HCT116 (cell line): Measurements from ENCODE around the gene TENM3. TPM values are rescaled to one million over a fixed set of nuclear protein-coding genes. Genes with fewer than 3 reads are reported as not detected.
A peak's percentile ranks its signal among the peaks of the same experiment; 100 is the strongest.

ENCODE experiments used
- ATAC-seq: fragments of 200-7000 bp; cut with Tn5 transposase; 2 replicates; pipeline ENCODE4 v1.9.1; 2020; ENCODE audit warnings: mild to moderate bottlenecking, moderate library complexity
- BruUV-seq: library from RNA; stranded (reverse); fragments of 400-500 nt; replicated peaks from 2 replicates; lab custom pipeline; 2021; lab: Mats Ljungman, UMichigan
- CTCF ChIA-PET: fragments of 300-600 bp; sonication (Branson Sonifier 250); formaldehyde crosslinking; loops from one replicate; lab custom pipeline; 2021; ENCODE audit warnings: antibody characterized with exemption; lab: Charles Lee
- POLR2A ChIA-PET: fragments of 300-600, 350-600 bp; sonication (Branson Sonifier 250); formaldehyde crosslinking; loops from one replicate; lab custom pipeline; 2021; ENCODE audit warnings: antibody characterized with exemption; lab: Charles Lee
- RAD21 ChIA-PET, 2 experiments: fragments of 300-600 bp; sonication (Branson Sonifier 250); formaldehyde crosslinking; loops; one replicate each; lab custom pipeline; 2023; ENCODE audit warnings: low total read pairs in 2 of 2; ENCODE audit not compliant: uncharacterized antibody in 2 of 2, unreplicated experiment in 2 of 2, low non-redundant PET in 1 of 2; lab: Charles Lee
- DNase-seq: peaks from one replicate; pipeline ENCODE4 v3.0.0-alpha.2; 2010; ENCODE audit warnings: low read depth, low spot score
- H2AFZ ChIP-seq: fragments of 200-600 bp; shearing (Covaris generic), sonication (generic); 2 replicates; pipeline ENCODE4 v1.6.1; 2017; ENCODE audit warnings: low read depth, mixed run types, mixed read lengths, antibody characterized with exemption, low read length; ENCODE audit not compliant: poor library complexity, severe bottlenecking
- H3K27ac ChIP-seq: 2 replicates; pipeline ENCODE4 v1.5.1; 2012; ENCODE audit warnings: low read depth, low read length
- H3K27me3 ChIP-seq: fragments of 200-600 bp; sonication (generic); 2 replicates; pipeline ENCODE4 v1.6.1; 2016; ENCODE audit warnings: mixed run types, low read length, mixed read lengths; ENCODE audit not compliant: insufficient read depth
- H3K36me3 ChIP-seq, 2 experiments: fragments of 200-500 bp in 1 of 2; fragments of 200-600 bp in 1 of 2; sonication (Bioruptor generic) in 1 of 2; sonication (generic) in 1 of 2; 2 replicates each; pipeline versions ENCODE4 v1.5.1 to v1.6.1; 2014 to 2016; ENCODE audit warnings: low read length in 2 of 2, inconsistent platforms in 1 of 2, mixed read lengths in 1 of 2, mixed run types in 1 of 2; ENCODE audit not compliant: insufficient read depth in 2 of 2, control insufficient read depth in 1 of 2
- H3K4me1 ChIP-seq, 2 experiments: fragments of 200-600 bp in 1 of 2; sonication (generic) in 1 of 2; 2 replicates each; pipeline versions ENCODE4 v1.5.1 to v1.6.1; 2012 to 2017; ENCODE audit warnings: low read length in 2 of 2, inconsistent platforms in 1 of 2, mild to moderate bottlenecking in 1 of 2, mixed read lengths in 1 of 2, mixed run types in 1 of 2, moderate library complexity in 1 of 2; ENCODE audit not compliant: insufficient read depth in 2 of 2, control insufficient read depth in 1 of 2
- H3K4me2 ChIP-seq: fragments of 200-600 bp; sonication (generic); 2 replicates; pipeline ENCODE4 v1.6.1; 2017; ENCODE audit warnings: mixed run types, low read length, mixed read lengths
- H3K4me3 ChIP-seq, 2 experiments: fragments of 200-600 bp in 1 of 2; sonication (generic) in 1 of 2; replicated peaks in 1 of 2; 2 replicates each; pipeline ENCODE4 v1.5.1; 2011 to 2016; ENCODE audit warnings: low read length in 2 of 2, control low read depth in 1 of 2, low read depth in 1 of 2, mild to moderate bottlenecking in 1 of 2, mixed read lengths in 1 of 2, mixed run types in 1 of 2
- H3K79me2 ChIP-seq: fragments of 200-600 bp; sonication (generic); 2 replicates; pipeline ENCODE4 v1.6.1; 2017; ENCODE audit warnings: mild to moderate bottlenecking, mixed run types, low read length, moderate library complexity, mixed read lengths; ENCODE audit not compliant: insufficient read depth
- H3K9ac ChIP-seq: fragments of 200-600 bp; sonication (generic); 2 replicates; pipeline ENCODE4 v1.6.1; 2016; ENCODE audit warnings: low read length, mixed read lengths
- H3K9me2 ChIP-seq: fragments of 200-600 bp; sonication (generic), shearing (Covaris generic); 2 replicates; pipeline ENCODE4 v1.6.1; 2017; ENCODE audit warnings: mixed run types, mild to moderate bottlenecking, moderate library complexity; ENCODE audit not compliant: insufficient read depth
- H3K9me3 ChIP-seq, 2 experiments: fragments of 200-500 bp in 1 of 2; fragments of 200-600 bp in 1 of 2; sonication (Bioruptor generic) in 1 of 2; sonication (generic) in 1 of 2; 2 replicates each; pipeline ENCODE4 v1.6.1; 2014 to 2017; ENCODE audit warnings: low read length in 2 of 2, mixed read lengths in 2 of 2, inconsistent platforms in 1 of 2, low read depth in 1 of 2, mild to moderate bottlenecking in 1 of 2, mixed run types in 1 of 2, moderate library complexity in 1 of 2; ENCODE audit not compliant: control insufficient read depth in 1 of 2, insufficient read depth in 1 of 2
- H4K20me1 ChIP-seq: fragments of 200-600 bp; sonication (generic), shearing (Covaris generic); 2 replicates; pipeline ENCODE4 v1.6.1; 2017; ENCODE audit warnings: mixed run types, mild to moderate bottlenecking, moderate library complexity; ENCODE audit not compliant: insufficient read depth
- CBX3 ChIP-seq: IDR thresholded peaks from 2 replicates; pipeline ENCODE4 v1.6.1; 2012; ENCODE audit warnings: low read depth
- FOSL1 ChIP-seq: IDR thresholded peaks from 2 replicates; pipeline ENCODE4 v1.6.1; 2012; ENCODE audit warnings: low read depth
- JUND ChIP-seq: IDR thresholded peaks from 2 replicates; pipeline ENCODE4 v1.6.1; 2012
- RAD21 ChIP-seq: IDR thresholded peaks from 2 replicates; pipeline ENCODE4 v1.6.1; 2012; ENCODE audit warnings: low read depth, mild to moderate bottlenecking
- SIN3A ChIP-seq: IDR thresholded peaks from 2 replicates; pipeline ENCODE4 v1.6.1; 2012; ENCODE audit warnings: low read depth
- SP1 ChIP-seq: IDR thresholded peaks from 2 replicates; pipeline ENCODE4 v1.6.1; 2012; ENCODE audit warnings: low read depth
- TCF7L2 ChIP-seq: IDR thresholded peaks from 2 replicates; pipeline ENCODE4 v1.7.0; 2011; ENCODE audit warnings: borderline replicate concordance, inconsistent platforms; ENCODE audit not compliant: insufficient read depth, insufficient read length; ENCODE audit errors: extremely low read depth
- ZFX ChIP-seq: fragments of 450-650 bp; IDR thresholded peaks from 2 replicates; pipeline ENCODE4 v1.6.1; 2017
- intact Hi-C: fragments of 100-400 bp; cut with micrococcal nuclease; formaldehyde crosslinking; loops from 2 replicates; pipeline ENCODE4 v1.10.0; 2022
- total RNA-seq: library from RNA; stranded (reverse); gene quantifications from one replicate; pipeline ENCODE4 v1.2.1, GENCODE V29; 2021; ENCODE audit not compliant: unreplicated experiment
- TF ChIP-seq, protein P1 (sequence below): IDR thresholded peaks from 2 replicates; pipeline ENCODE4 v1.6.1; 2012; ENCODE audit warnings: low read depth
- TF ChIP-seq, protein P2 (sequence below): IDR thresholded peaks from 2 replicates; pipeline ENCODE4 v1.6.1; 2012

TENM3 gene
- total RNA-seq, 1 experiment from 2014 or later: 0.54 TPM

DNA sequence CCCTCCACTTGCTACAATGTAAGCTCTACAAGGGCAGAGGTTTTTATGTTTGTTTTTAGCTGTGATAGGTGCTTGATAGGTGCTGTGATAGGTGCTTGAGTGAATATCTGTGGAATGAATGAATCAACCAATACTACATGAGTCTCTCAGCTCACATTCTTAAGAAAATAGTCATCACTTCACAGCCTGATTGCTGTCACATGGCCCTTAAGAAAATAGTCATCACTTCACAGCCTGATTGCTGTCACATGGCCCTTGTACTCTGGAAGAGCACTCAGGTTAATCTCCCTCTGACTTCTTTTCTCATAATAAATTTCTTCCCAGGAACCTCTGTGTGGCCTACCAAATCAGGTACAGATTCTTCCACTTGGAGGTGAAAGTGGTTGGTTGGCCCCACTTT, 335.2 kb downstream of the TENM3 start:
- Histone ChIP-seq H4K20me1 (no peaks in the 10 kb centered on the region), H3K79me2 (no peaks in the 10 kb centered on the region), H2AFZ (no peak overlapping the region), H3K9me3 (no peaks in the 10 kb centered on the region), H3K27ac (no peak overlapping the region), H3K4me3 (no peak overlapping the region), H3K27me3 (peaks cover 37% of the 10 kb centered on the region), H3K9me2 (no peaks in the 10 kb centered on the region), H3K4me1 (peaks cover 0 to 5% of the 10 kb centered on the region in 2 experiments; a peak in 1 of 4 replicates), H3K4me2 (no peak overlapping the region), H3K9ac (no peak overlapping the region), H3K36me3 (no peaks in the 10 kb centered on the region)
- CTCF ChIA-PET: no interaction called here
- POLR2A ChIA-PET: no interaction called here
- BruUV-seq: no TSS peak
- TF ChIP-seq, protein P1, sequence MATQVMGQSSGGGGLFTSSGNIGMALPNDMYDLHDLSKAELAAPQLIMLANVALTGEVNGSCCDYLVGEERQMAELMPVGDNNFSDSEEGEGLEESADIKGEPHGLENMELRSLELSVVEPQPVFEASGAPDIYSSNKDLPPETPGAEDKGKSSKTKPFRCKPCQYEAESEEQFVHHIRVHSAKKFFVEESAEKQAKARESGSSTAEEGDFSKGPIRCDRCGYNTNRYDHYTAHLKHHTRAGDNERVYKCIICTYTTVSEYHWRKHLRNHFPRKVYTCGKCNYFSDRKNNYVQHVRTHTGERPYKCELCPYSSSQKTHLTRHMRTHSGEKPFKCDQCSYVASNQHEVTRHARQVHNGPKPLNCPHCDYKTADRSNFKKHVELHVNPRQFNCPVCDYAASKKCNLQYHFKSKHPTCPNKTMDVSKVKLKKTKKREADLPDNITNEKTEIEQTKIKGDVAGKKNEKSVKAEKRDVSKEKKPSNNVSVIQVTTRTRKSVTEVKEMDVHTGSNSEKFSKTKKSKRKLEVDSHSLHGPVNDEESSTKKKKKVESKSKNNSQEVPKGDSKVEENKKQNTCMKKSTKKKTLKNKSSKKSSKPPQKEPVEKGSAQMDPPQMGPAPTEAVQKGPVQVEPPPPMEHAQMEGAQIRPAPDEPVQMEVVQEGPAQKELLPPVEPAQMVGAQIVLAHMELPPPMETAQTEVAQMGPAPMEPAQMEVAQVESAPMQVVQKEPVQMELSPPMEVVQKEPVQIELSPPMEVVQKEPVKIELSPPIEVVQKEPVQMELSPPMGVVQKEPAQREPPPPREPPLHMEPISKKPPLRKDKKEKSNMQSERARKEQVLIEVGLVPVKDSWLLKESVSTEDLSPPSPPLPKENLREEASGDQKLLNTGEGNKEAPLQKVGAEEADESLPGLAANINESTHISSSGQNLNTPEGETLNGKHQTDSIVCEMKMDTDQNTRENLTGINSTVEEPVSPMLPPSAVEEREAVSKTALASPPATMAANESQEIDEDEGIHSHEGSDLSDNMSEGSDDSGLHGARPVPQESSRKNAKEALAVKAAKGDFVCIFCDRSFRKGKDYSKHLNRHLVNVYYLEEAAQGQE: no peak
- TF ChIP-seq TCF7L2: no peak
- peak; percentile 55 for TF ChIP-seq FOSL1
- TF ChIP-seq CBX3: 0 out of 2 replicates have a peak, but pooled peaks have one; percentile 32
- peak; percentile 55 for TF ChIP-seq JUND
- no peak for TF ChIP-seq SIN3A
- TF ChIP-seq, protein P2, sequence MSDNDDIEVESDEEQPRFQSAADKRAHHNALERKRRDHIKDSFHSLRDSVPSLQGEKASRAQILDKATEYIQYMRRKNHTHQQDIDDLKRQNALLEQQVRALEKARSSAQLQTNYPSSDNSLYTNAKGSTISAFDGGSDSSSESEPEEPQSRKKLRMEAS: peak; percentile 75
- no peak for TF ChIP-seq ZFX
- 0 out of 2 replicates have a peak, but pooled peaks have one; percentile 21 for TF ChIP-seq SP1
- no peak for TF ChIP-seq RAD21
- DNase-seq (peak; percentile 26), ATAC-seq (peak; percentile 44; the same call in 1 of the 2 replicates)
- intact Hi-C loops: no loop called here
- RAD21 ChIA-PET: no interaction called here
